OCI-LY3 (cell line): Measurements from ENCODE around the gene MTUS2.
"Not testable (repeated sequence)": the region's sequence is repeated elsewhere in the genome, so short reads cannot be mapped to it uniquely, and the experiment has no call there.

ENCODE experiments used
- H2AFZ ChIP-seq: fragments of 200-600, 300-600 bp; shearing (Covaris generic); 2 replicates; pipeline ENCODE4 v1.6.0; 2014; ENCODE audit warnings: antibody characterized with exemption, low read depth, low read length
- H3K27ac ChIP-seq: fragments of 200-600, 300-600 bp; sonication (generic); 2 replicates; pipeline ENCODE4 v1.5.1; 2014; ENCODE audit warnings: mild to moderate bottlenecking, low read length, moderate library complexity, mixed read lengths
- H3K27me3 ChIP-seq: fragments of 200-600, 300-600 bp; sonication (generic); 2 replicates; pipeline ENCODE4 v1.6.1; 2014; ENCODE audit warnings: low read depth, low read length, mixed read lengths
- H3K36me3 ChIP-seq: fragments of 200-600, 300-600 bp; sonication (generic); replicated peaks from 2 replicates; pipeline ENCODE3; 2014; ENCODE audit warnings: low read depth, low read length, mixed read lengths
- H3K4me1 ChIP-seq: fragments of 300-600, 200-600 bp; sonication (generic); 2 replicates; pipeline ENCODE4 v1.6.1; 2014; ENCODE audit warnings: low read length, mixed read lengths
- H3K4me2 ChIP-seq: fragments of 200-600, 300-600 bp; sonication (generic); 2 replicates; pipeline ENCODE4 v1.6.1; 2014; ENCODE audit warnings: low read length, mixed read lengths
- H3K4me3 ChIP-seq: fragments of 300-600, 200-600 bp; sonication (generic); 2 replicates; pipeline ENCODE4 v1.5.1; 2014; ENCODE audit warnings: antibody characterized with exemption, mild to moderate bottlenecking, low read length, moderate library complexity
- H3K79me2 ChIP-seq: fragments of 300-600, 200-600 bp; shearing (Covaris generic); 2 replicates; pipeline ENCODE4 v1.6.1; 2014; ENCODE audit warnings: mild to moderate bottlenecking, low read length, mixed read lengths
- H3K9ac ChIP-seq: fragments of 300-600, 200-600 bp; shearing (Covaris generic); 2 replicates; pipeline ENCODE4 v1.6.0; 2014; ENCODE audit warnings: mild to moderate bottlenecking, low read length, moderate library complexity
- H3K9me3 ChIP-seq: fragments of 200-600, 300-600 bp; shearing (Covaris generic); 2 replicates; pipeline ENCODE4 v1.6.1; 2014; ENCODE audit warnings: low read length, mixed read lengths; ENCODE audit not compliant: insufficient read depth
- H4K20me1 ChIP-seq: fragments of 200-600, 300-600 bp; sonication (generic); 2 replicates; pipeline ENCODE4 v1.6.1; 2016; ENCODE audit warnings: low read length, mixed read lengths; ENCODE audit not compliant: insufficient read depth
- EZH2phosphoT487 ChIP-seq: fragments of 200-600 bp; shearing (Covaris generic); IDR thresholded peaks from 2 replicates; pipeline ENCODE4 v1.6.1; 2018; ENCODE audit warnings: antibody characterized with exemption, mixed run types, low read depth
- TF ChIP-seq, protein P1 (sequence below): fragments of 200-600, 300-600 bp; sonication (generic); IDR thresholded peaks from 2 replicates; pipeline ENCODE4 v1.5.1; 2014; ENCODE audit warnings: antibody characterized with exemption, low read length, low read depth

The MTUS2 gene

DNA sequence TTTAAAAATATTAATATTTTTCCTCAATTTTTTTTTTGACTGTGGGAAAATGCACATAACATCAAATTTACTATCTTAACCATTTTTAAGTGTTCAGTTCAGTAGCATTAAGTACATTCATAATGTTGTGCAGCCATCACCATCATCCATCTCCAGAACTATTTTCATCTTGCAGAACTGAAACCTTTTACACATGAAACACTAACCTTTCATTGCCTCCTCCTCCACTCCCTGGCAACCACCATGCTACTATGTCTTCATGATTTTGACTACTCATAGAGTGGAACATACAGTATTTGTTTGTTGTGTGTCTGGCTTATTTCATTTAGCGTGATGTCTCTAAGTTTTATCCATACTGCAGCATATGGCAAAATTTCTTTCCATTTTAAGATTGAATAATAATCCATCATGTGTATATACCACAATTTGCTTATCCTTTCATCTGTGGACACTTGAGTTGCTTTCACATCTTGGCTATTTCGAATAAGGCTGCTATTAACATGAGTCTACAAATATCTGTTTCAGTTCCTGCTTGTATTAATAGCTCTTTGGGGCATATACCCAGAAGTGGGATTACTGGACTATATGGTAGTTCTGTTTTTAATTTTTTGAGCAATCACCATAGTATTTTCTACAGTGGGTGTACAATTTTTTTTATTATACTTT is 376.4 kb downstream of the MTUS2 start:
- Histone ChIP-seq H2AFZ (no peak overlapping the region), H3K4me2 (peak overlapping the region; percentile 69), H3K9ac (peak overlapping the region; percentile 36; the same call in 1 of the 2 replicates), H3K27ac (peak overlapping the region; percentile 92), H3K4me1 (peaks cover 22% of the 10 kb centered on the region), H3K27me3 (no peaks in the 10 kb centered on the region), H3K79me2 (no peaks in the 10 kb centered on the region), H3K9me3 (no peaks in the 10 kb centered on the region), H3K4me3 (peak overlapping the region; percentile 49), H3K36me3 (peaks cover 5% of the 10 kb centered on the region), H4K20me1 (no peaks in the 10 kb centered on the region)
- TF ChIP-seq EZH2phosphoT487 = no peak
- TF ChIP-seq, protein P1, sequence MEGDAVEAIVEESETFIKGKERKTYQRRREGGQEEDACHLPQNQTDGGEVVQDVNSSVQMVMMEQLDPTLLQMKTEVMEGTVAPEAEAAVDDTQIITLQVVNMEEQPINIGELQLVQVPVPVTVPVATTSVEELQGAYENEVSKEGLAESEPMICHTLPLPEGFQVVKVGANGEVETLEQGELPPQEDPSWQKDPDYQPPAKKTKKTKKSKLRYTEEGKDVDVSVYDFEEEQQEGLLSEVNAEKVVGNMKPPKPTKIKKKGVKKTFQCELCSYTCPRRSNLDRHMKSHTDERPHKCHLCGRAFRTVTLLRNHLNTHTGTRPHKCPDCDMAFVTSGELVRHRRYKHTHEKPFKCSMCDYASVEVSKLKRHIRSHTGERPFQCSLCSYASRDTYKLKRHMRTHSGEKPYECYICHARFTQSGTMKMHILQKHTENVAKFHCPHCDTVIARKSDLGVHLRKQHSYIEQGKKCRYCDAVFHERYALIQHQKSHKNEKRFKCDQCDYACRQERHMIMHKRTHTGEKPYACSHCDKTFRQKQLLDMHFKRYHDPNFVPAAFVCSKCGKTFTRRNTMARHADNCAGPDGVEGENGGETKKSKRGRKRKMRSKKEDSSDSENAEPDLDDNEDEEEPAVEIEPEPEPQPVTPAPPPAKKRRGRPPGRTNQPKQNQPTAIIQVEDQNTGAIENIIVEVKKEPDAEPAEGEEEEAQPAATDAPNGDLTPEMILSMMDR = no peak

DNA sequence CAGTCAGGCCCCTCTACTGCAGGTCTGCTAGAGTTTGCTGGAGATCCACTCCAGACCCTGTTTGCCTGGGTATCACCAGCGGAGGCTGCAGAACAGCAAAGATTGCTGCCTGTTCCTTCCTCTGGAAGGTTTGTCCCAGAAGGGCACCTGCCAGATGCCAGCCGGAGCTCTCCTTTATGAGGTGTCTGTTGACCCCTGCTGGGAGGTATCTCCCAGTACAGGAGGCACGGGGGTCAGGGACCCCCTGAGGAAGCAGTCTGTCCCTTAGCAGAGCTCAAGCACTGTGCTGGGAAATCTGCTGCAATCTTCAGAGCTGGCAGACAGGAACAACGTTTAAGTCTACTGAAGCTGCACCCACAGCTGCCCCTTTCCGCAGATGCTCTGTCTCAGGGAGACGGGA is 382.6 kb downstream of the MTUS2 start:
- not testable (repeated sequence) for H3K27ac ChIP-seq, H3K4me2 ChIP-seq, H3K27me3 ChIP-seq, H3K4me3 ChIP-seq, H3K9me3 ChIP-seq, H3K79me2 ChIP-seq, H3K9ac ChIP-seq, H2AFZ ChIP-seq, H4K20me1 ChIP-seq, H3K36me3 ChIP-seq, H3K4me1 ChIP-seq

DNA sequence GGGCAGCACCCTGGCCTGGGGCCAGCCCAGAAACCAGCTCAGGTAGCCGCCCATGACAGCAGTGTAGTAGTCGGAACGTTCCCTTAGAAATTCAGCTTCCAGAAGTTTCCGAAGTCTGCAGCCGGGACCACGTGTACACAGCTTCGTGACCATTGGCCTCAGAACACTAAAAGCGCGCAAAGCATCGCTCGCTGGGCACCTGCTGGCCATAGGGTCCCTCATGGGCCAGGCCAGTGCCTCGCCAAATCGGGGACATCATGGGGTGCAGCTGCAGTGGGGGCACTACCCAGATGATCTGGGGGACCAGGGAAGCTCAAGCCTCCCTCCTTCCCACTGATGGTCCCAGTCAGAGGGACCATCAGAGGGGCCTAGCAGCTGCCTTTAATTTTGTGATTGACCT is 384.5 kb downstream of the MTUS2 start:
- no peaks in the 10 kb centered on the region for H4K20me1 ChIP-seq
- H3K4me3 ChIP-seq = no peak overlapping the region
- H3K9ac ChIP-seq = no peak overlapping the region
- H3K27ac ChIP-seq = no peak overlapping the region
- no peaks in the 10 kb centered on the region for H3K27me3 ChIP-seq
- no peak overlapping the region for H2AFZ ChIP-seq
- no peaks in the 10 kb centered on the region for H3K9me3 ChIP-seq
- H3K4me1 ChIP-seq = no peaks in the 10 kb centered on the region
- no peaks in the 10 kb centered on the region for H3K36me3 ChIP-seq
- H3K4me2 ChIP-seq = no peak overlapping the region
- no peaks in the 10 kb centered on the region for H3K79me2 ChIP-seq
- TF ChIP-seq, protein P1 = no peak
- TF ChIP-seq EZH2phosphoT487 = no peak

DNA sequence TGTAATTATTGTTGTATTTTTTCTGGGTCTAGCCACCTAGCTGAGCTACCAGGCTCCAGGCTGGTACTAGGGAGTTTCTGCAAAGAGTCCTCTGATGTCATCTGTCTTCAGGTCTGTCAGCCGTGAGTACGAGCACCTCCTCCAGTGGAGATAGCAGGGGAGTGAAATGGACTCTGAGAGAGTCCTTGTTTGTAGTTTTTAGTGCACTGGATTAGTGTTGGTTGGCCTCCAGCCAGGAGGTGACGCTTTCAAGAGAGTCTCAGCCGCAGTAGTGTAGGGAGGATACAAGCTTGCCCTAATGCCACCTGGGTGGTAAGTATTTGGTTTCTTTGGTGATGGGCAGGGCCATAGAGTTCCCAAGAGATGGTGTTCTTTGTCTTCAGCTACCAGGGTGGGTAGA is 390.5 kb downstream of the MTUS2 start:
- no peaks in the 10 kb centered on the region for H3K79me2 ChIP-seq
- TF ChIP-seq, protein P1 = no peak
- no peak for TF ChIP-seq EZH2phosphoT487
- no peak overlapping the region for H3K27ac ChIP-seq

DNA sequence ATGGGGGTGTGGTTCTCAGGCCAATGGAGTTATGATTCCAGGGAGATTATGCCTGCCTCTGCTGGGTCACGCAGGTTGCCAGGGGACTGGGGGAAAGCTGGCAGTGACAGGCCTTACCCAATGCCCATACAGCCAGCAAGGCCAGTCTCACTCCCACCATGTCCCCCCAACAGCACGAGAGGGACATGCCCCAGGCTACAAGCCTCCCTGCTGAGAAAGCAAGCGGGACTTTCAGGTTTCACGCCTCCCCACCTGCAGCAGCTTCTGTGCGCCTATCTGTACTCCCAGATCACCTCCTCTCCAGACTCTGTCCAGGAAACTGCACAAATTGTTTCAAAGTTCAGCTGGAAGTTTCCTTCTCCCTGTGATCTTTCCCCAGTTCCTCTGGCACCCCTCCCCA is 391.0 kb downstream of the MTUS2 start:
- not testable (repeated sequence) for H3K27me3 ChIP-seq, H3K36me3 ChIP-seq, H3K9me3 ChIP-seq, H4K20me1 ChIP-seq, H3K4me1 ChIP-seq, H3K4me3 ChIP-seq, H3K27ac ChIP-seq, H2AFZ ChIP-seq, H3K9ac ChIP-seq, H3K4me2 ChIP-seq, H3K79me2 ChIP-seq

More for the DNA sequence above, 390.5 kb downstream of the MTUS2 start:
- no peaks in the 10 kb centered on the region for H3K27me3 ChIP-seq
- no peak overlapping the region for H3K4me3 ChIP-seq
- H3K36me3 ChIP-seq = no peaks in the 10 kb centered on the region
- no peaks in the 10 kb centered on the region for H3K4me1 ChIP-seq
- no peaks in the 10 kb centered on the region for H3K9me3 ChIP-seq
- no peak overlapping the region for H3K9ac ChIP-seq
- no peaks in the 10 kb centered on the region for H4K20me1 ChIP-seq
- H3K4me2 ChIP-seq = no peak overlapping the region
- H2AFZ ChIP-seq = no peak overlapping the region
